GM23338 (cell line): ENCODE data around the gene PTPRA.

Source experiments
- CREB1 ChIP-seq: fragments of 250-450 bp; sonication (Bioruptor Pico); IDR thresholded peaks from 2 replicates; pipeline ENCODE4 v1.5.0; 2020; ENCODE audit warnings: low read depth, mild to moderate bottlenecking, moderate library complexity
- ETS1 ChIP-seq: IDR thresholded peaks from 2 replicates; pipeline ENCODE4 v1.6.1; 2016; ENCODE audit warnings: antibody characterized with exemption
- EZH2 ChIP-seq: fragments of 200-600 bp; sonication (generic); IDR thresholded peaks from one replicate; pipeline ENCODE4 v1.8.0; 2017; ENCODE audit warnings: antibody characterized with exemption, mild to moderate bottlenecking, low read depth; ENCODE audit not compliant: unreplicated experiment
- EZH2phosphoT487 ChIP-seq: fragments of 200-600 bp; sonication (generic); IDR thresholded peaks from one replicate; pipeline ENCODE4 v1.8.1; 2018; ENCODE audit warnings: antibody characterized with exemption; ENCODE audit not compliant: unreplicated experiment
- JUNB ChIP-seq: IDR thresholded peaks from one replicate; pipeline ENCODE4 v1.6.1; 2016; ENCODE audit warnings: antibody characterized with exemption; ENCODE audit not compliant: unreplicated experiment
- POLR2AphosphoS5 ChIP-seq: IDR thresholded peaks from 2 replicates; pipeline ENCODE4 v1.6.1; 2016; ENCODE audit warnings: antibody characterized with exemption, low read depth
- REST ChIP-seq: IDR thresholded peaks from one replicate; pipeline ENCODE4 v1.6.1; 2018; ENCODE audit warnings: antibody characterized with exemption; ENCODE audit not compliant: unreplicated experiment
- STAT1 ChIP-seq: IDR thresholded peaks from one replicate; pipeline ENCODE4 v1.6.1; 2016; ENCODE audit warnings: antibody characterized with exemption; ENCODE audit not compliant: unreplicated experiment
- ZNF331 ChIP-seq: fragments of 250-450 bp; sonication (Bioruptor Pico); IDR thresholded peaks from 2 replicates; pipeline ENCODE4 v1.5.0; 2020; ENCODE audit warnings: low read depth, mild to moderate bottlenecking, moderate library complexity
- TF ChIP-seq, protein P1 (sequence below), 2 experiments: fragments of 200-600 bp in 1 of 2; sonication (generic) in 1 of 2; conservative IDR thresholded peaks; 2 replicates each; pipeline versions ENCODE4 v1.5.1 to v1.6.1; 2016 to 2017; ENCODE audit warnings: antibody characterized with exemption in 2 of 2, low read depth in 2 of 2, mild to moderate bottlenecking in 2 of 2, moderate library complexity in 1 of 2

DNA sequence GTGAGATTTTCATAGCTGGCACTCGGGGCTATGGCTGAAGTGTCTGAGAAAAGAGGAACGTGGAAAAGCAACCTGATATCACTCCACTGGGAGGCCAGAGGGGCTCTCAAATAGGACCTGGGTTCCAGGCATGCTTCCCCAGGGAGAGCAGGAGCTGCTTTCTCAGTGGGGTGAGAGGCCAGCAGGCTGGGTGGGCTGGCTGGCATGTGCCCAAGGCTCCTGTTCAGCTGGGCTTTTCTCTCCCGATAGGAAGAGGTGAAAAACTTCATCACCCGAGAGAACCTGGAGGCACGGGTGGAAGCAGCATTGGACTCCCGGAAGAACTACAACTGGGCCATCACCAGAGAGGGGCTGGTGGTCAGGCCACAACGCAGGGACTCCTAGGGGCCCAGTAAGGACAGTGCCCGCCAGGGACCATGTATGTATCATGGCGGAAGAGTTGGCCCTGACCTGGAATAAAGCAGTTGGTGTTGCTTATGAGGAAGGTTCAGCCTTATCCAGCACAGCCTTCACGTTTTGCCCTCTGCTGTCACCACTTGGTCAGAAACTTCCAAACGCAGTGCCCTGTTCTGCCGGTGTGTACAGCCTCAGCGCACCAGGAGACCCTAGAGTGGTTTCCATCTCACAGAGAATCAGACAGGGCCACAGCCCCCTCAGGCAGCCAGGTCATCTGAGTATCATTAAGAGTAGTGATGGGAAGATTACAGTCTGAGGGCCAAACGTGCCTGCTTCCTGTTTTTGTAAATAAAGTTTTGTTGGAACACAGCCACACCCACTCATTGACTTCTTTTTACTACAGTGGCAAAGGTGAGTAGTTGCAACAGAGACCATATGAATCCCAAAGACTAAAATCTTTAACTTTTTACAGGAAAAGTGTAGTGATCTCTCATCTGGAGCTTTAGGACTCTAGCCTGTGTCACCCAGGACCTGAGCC lies 174.5 kb downstream of the PTPRA start:
- TF ChIP-seq, protein P1, sequence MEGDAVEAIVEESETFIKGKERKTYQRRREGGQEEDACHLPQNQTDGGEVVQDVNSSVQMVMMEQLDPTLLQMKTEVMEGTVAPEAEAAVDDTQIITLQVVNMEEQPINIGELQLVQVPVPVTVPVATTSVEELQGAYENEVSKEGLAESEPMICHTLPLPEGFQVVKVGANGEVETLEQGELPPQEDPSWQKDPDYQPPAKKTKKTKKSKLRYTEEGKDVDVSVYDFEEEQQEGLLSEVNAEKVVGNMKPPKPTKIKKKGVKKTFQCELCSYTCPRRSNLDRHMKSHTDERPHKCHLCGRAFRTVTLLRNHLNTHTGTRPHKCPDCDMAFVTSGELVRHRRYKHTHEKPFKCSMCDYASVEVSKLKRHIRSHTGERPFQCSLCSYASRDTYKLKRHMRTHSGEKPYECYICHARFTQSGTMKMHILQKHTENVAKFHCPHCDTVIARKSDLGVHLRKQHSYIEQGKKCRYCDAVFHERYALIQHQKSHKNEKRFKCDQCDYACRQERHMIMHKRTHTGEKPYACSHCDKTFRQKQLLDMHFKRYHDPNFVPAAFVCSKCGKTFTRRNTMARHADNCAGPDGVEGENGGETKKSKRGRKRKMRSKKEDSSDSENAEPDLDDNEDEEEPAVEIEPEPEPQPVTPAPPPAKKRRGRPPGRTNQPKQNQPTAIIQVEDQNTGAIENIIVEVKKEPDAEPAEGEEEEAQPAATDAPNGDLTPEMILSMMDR (conservative IDR thresholded peaks at IDR 0.05; ENCODE audit: low read depth in 2 of 2): no peak
- TF ChIP-seq EZH2 (no peak), ZNF331 (no peak), EZH2phosphoT487 (no peak), POLR2AphosphoS5 (no peak), CREB1 (no peak), STAT1 (no peak), JUNB (no peak), REST (no peak), ETS1 (no peak)
